ENCODE measurements around the gene NUP58.
"Not testable (repeated sequence)": the region's sequence is repeated elsewhere in the genome, so short reads cannot be mapped to it uniquely, and the experiment has no call there.

NUP58 gene

DNA sequence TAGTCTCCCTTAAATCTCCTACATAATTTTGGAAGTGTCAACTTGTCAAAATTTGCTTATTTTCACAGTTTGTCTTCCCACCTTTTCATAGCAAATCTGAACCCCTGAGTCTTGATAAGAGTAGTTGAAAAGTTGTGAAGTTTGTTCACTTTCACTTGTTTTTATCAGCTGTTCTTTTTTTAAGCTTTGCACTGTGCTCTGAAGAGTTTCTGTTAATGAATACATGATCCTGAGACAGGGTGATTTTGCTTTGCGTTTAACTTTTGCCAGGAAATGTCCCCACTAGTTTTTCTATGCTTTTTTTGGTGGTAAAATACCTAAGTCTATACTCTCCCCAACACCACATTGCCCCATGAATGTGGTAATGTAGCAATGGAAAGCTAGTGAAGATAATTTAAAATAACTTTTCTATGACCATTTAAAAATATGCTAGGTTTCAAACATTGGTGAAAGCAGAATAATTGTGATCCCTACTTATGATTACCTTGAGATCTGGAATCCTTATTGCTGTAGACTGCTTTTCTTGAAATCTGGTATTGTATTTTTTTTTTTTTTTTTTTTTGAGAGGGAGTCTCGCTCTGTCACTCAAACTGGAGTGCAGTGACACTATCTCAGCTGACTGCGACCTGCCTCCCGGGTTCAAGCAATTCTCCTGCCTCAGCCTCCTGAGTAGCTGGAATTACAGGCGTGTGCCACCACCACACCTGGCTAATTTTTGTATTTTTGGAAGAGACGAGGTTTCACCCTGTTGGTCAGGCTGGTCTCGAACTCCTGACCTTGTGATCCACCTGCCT is 5.4 kb downstream of the NUP58 start:
- DNase-seq: no peak

DNA sequence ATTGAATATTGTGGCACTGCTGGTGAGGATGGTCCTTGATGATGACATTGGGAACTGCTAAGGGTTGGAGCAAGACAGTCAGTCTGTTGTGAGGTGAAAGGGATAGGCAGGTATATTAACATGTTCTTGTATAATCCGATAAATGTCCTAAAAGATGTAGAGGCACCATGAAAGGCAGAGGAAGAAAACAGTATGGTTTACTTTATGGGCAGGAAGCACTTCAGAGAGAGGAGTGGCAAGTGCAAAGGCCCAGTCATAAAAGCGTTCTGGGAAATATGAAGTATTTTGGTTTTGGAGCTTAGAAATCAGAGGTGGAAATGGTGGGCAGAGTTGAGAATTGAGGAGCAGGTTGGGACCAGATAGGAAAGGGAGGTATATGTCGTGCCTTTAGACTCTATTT is 9.5 kb downstream of the NUP58 start:
- no peak for DNase-seq

DNA sequence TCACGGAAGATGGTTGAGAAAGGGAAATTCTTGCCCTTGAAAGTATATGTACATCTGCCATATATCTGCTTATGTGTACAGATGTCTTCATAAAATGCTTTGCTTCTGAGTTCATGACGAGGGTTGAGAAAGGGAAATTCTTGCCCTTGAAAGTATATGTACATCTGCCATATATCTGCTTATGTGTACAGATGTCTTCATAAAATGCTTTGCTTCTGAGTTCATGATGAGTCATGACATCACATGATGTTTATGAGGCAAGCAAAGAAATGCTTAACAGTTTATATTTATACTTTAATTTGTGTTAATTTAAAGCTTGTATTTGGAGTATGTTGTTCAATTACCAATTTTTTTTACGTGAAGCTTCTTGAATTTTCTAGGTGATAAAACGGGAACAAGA is 17.5 kb downstream of the NUP58 start:
- not testable (repeated sequence) for DNase-seq

GRCh38 chr13:25319771-25320170 is 18.3 kb downstream of the NUP58 start:
- DNase-seq: no peak

GRCh38 chr13:25324100-25324499 is 22.7 kb downstream of the NUP58 start:
- DNase-seq: no peak

- no peak for DNase-seq
Measured at GRCh38 chr13:25329706-25330105, 28.3 kb downstream of the NUP58 start.

GRCh38 chr13:25330541-25330940 is 29.1 kb downstream of the NUP58 start:
- no peak for DNase-seq

DNA sequence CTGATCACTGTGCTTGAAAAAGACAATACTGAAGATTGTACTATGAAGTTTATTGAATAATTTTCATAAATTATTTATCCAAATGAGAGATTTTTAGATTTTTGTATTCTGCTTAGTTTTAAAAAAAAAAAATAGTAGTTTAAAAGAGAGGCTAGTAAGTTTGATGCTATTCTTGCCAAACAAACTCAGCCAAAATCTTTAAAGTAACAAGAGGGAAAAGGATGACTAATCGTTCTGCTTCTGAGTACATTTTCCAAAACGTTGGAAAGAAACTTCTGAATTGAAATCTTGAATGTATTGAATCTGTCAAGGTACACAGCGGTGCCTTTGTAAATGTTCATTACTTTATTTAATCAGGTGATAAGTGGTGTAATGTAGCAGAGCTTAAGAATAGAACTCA is 34.4 kb downstream of the NUP58 start:
- DNase-seq: no peak

DNA sequence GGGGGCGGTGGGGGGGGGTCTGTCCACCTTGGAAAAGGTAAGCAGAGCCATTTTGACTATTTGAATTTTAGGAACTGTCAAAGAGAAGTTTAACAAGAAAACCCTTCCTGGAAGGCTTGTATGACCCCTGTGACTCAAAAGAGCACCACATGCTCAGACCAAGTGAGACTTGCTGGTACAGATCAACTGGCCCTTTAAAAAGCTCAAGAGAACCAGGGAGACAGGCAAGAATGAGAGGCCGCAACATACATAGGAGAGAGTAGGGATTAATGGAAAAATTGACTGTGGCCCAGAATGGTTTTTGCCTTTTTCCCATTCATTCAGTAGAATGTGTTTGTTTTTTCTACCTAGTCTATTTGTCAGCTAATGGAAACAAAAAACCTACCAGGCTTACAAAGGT is 44.2 kb downstream of the NUP58 start:
- no peak for DNase-seq

DNA sequence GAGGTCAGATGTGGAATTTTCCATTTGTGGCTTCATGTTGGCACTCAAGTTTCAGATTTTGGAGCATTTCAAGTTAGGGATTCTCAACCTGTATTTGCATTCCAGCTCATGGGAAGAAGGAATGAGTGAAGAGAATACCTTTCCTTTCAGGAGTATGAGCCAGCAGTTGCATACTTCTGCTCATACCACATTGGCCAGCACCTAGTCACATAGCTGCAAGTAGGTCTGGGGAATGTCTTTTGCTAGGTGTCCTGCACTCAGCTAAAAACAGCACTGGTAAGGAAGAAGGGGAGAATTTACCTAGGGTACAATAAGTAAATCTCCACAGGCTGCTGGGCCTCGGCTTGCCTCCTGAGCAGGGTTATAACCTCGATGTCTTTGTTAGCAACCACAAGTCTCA is 45.7 kb downstream of the NUP58 start:
- no peak for DNase-seq

DNA sequence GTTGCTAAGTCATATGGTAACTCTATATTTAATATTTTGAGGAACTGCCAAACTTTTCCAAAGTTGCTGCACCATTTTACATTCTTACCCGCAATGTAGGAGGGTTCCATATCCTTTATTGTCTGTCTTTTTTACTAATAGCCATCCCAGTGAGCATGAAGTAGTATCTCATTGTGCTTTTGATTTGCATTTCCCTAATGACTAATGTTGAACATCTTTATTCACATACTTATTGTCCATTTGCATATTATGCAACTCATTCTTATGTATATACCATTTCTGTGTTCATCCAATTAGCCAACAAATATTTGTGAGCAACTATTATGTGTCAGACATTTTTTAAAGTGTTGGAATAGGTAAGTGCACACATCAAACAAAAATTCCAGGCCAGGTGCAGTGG is 50.0 kb downstream of the NUP58 start:
- no peak for DNase-seq

DNA sequence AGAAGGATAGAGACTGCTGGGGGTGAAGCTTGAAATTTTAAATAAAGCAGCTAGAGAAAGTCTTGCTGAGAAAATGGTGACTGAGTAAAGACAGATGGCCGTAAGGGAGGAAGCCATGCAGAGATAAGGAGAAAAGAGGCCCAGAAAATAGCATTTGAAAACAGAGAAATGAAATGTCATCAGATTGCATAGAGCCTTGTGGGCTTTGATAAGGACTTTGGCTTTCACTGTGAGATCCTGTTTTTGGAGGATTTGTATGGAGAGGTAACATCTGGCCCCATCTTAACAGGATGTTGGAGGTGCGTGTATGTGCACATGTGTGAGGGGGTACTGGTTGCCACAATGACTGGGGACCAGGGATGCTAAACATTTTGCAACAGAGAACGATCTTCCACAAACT is 50.8 kb downstream of the NUP58 start:
- no peak for DNase-seq

DNA sequence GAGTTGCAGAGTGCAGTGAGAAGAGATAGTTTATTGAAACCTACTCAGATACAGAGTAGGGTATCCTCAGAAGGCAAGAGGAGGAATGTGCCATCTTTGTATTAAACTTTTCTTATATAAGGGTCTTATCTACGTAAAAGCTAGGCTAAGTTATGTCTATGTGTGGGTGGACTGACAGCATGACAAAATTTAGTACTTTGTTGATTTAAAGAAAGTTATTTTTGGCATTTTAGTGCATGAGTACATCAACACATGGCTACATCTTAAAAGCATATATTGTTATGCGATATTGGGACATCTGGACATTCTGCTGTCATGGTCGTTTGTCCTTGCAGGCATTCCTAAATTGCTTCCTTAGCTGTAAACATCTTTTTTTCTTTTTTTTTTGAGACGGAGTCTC is 51.4 kb downstream of the NUP58 start:
- no peak for DNase-seq

GRCh38 chr13:25353344-25353743 is 51.9 kb downstream of the NUP58 start:
- DNase-seq: no peak

- DNase-seq: no peak
Measured at GRCh38 chr13:25354377-25354776, 53.0 kb downstream of the NUP58 start.

GRCh38 chr13:25360443-25360842 is 59.0 kb downstream of the NUP58 start:
- DNase-seq: not testable (repeated sequence)

DNA sequence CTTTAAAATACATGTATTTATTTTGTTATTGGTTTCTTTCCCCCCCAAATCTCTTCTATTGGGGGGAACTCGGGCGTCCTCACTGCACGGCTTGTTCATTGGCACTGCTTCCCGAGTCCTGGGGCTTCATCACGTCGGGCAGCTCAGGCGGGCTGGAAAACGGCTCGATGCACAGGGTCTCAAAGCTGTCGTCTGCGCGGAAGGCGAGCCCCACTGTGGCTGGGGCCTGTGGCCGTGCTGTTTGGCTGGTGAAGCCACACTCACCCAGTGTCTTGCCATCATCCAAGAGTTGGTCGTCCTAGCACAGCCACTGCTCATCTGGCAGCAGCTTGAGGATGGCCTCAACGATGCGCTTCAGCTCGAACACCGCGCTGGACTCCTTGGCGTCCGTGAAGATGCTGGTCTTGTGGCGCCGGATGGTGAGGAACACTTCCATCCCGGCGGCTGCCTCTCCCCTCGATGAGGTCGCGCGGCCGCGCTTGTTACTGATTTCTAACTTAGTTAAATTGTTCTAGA is 64.4 kb downstream of the NUP58 start:
- DNase-seq: no peak

GRCh38 chr13:25371158-25371874 is 69.9 kb downstream of the NUP58 start:
- DNase-seq: no peak

DNA sequence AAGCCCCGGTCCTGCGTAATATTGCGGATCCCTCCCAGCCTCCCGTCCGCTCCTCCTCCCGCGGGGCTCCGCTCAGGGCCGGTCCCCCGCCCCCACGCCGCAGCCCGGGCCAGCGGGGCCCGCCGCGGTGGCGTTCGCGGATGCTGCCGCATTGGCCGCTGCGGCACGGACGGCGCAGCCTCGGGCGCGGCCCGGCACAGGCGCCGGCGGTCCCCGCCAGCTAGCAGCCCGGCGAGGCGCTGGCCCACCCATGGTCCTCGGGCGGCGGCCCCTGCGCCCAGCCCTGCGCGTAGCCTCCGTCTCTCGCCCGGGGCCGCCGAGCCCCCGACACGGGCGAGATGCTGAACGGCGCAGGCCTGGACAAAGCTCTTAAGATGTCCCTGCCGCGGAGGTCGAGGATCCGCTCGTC is 70.5 kb downstream of the NUP58 start, which contains the start of gene ATP8A2:
Gene ATP8A2 (plus strand): TSS at position 100 of the 409 bp plus-strand sequence. CDS start 239 bp downstream, at position 339.
- DNase-seq: no peak

GRCh38 chr13:25372284-25373081 is 71.1 kb downstream of the NUP58 start:
- no peak for DNase-seq

DNA sequence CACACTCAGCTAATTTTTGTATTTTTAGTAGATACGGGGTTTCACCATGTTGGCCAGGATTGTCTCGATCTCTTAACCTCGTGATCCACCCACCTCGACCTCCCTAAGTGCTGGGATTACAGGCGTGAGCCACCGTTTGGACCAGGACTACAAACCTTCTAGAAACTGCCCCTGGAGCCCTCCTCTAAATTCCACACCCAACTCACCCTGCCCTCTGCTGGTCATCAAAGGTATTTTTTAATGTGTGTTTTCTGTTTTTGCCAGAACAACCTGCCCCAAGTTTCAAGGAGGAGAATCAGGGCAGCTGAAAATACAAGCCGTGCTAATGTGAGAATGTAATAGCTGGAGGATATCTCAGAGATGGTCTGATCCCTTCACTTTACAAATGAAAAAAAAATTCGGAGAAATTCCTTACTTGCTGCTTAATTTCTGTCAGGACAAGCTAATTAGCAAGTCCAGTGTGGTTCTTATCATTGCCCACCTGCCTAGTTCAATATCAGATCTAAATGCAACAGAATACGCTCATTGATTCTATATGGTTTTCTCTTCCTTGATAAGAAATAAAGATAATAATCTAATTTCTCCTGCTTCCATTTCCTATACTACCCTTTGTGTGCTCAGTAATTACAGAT is 74.4 kb downstream of the NUP58 start:
- DNase-seq: peak in 2 of 5 donors; percentile 6 to 17

DNA sequence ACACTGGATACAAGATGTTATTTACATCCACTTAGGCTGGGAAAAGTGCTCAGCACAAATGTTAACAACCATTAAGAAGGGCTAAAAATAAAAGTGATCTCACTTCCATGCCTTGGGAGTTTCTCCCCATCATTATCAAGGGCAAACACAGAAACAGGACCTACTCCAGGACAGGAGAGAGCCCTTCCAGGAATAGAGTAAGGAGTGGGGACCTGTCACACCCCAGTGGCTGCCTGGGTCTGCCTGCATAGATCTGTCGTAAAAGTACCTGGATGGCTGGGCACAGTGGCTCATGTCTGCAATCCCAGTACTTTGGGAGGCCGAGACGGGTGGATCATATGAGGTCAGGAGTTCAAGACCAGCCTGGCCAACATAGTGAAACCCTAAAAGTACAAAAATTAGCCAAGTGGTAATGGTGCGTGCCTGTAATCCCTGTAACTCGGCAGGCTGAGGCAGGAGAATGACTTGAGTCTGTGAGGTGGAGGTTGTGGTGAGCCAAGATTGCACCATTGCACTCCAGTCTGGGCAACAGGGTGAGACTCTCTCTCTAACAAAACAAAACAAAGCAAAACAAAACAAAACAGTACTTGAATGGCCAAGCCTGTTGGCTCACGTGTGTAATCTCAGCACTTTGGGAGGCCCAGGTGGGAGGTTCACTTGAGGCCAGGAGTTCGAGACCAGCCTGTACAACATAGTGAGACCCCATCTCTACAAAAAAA is 76.0 kb downstream of the NUP58 start:
- no peak for DNase-seq
